Stimulated activated CD4-positive, alpha-beta T cell treated with anti-CD3 and anti-CD28 coated beads, Interleukin-4, amount 100 ng/mL, for 4 hours (primary cell): ENCODE measurements around the gene SLC46A1.
"Not testable (repeated sequence)": the region's sequence is repeated elsewhere in the genome, so short reads cannot be mapped to it uniquely, and the experiment has no call there.

Experiments used
- DNase-seq, 2 experiments: peaks; one replicate each; pipeline ENCODE4 v3.0.0-alpha.2; 2020

The SLC46A1 gene

GRCh38 chr17:28405632-28406472 lies at the start of gene SLC46A1:
Gene SLC46A1, minus strand, starts transcription at chr17:28406212. Its CDS starts 98 bp downstream, at chr17:28406114.
- peak; percentile 48 to 65 for DNase-seq

DNA sequence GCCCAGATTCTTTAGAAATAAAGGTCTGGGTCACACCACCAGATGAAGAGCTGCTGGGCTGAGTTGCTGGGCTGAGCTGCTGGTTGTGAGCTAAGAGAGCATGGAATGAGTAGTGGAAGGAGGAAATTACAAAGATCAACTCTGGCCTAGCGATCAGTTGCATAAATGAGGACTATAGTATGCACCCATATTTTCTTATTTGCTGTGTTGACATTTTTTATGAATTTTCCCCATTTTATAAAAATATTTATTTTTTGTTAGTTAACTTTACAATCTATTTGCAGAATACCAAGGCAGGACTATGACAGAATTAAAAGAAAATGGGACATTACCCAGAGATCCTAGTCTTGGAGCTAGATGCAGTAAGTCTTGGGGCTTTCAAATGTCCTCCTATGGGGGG lies 43.8 kb upstream of the SLC46A1 start:
- DNase-seq = no peak

- DNase-seq = no peak
Observed at GRCh38 chr17:28447396-28447760, 41.4 kb upstream of the SLC46A1 start.

- no peak for DNase-seq
Observed at GRCh38 chr17:28446716-28447395, 40.8 kb upstream of the SLC46A1 start.

GRCh38 chr17:28443901-28444638 lies 38.1 kb upstream of the SLC46A1 start:
- DNase-seq = no peak

GRCh38 chr17:28434326-28434725 lies 28.3 kb upstream of the SLC46A1 start:
- not testable (repeated sequence) for DNase-seq

DNA sequence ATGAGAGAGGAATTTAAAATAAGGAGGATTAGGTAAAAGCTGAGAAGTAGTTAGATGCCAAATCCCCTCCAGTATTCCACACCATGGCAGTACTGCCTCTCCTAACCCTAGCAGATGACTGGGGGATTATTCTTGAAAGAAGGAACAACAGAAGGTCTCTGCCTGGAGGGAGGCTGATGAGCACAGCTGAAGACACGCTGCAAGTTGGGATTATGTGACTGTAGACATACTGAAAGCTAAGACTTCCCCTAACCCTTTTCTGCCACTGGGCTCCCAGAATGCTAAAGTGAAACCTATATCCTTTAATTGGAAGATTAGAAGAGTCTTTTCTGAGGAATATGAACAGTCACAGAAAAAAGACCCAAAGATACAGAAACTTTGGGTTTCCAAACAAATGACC lies 27.7 kb upstream of the SLC46A1 start:
- DNase-seq = no peak

DNA sequence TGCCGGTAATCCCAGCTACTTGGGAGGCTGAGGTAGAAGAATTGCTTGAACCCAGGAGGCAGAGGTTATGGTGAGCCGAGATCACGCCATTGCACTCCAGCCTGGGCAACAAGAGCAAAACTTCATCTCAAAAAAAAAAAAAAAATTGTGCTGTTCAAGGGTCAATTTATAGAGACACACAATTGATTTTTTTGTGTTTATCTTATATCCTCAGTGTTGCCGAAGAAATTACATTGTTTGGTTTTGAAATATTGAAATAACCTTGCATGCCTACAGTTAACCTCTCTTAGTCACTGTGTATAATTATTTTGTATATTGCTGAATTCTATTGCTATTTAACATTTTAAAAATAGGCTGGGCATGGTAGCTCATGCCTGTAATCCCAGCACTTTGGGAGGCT lies 22.0 kb upstream of the SLC46A1 start:
- not testable (repeated sequence) for DNase-seq

DNA sequence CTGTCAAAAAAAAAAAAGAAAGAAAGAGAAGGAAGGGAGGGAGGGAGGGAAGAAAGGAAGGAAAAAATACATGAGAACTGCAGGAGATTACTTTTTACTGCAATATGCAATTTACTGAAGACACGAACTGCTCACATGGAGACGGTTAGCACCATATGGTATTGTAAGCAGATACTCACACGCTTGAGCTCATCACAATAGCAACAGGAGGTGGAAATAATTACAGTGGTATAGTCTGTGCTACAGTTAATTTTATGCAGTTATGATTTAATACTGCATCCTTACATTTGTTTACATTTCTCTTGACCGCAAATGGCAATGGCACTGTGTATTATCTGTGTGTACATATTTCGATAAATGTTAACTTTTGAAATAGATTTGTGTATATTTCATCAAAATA lies 21.4 kb upstream of the SLC46A1 start:
- no peak for DNase-seq

DNA sequence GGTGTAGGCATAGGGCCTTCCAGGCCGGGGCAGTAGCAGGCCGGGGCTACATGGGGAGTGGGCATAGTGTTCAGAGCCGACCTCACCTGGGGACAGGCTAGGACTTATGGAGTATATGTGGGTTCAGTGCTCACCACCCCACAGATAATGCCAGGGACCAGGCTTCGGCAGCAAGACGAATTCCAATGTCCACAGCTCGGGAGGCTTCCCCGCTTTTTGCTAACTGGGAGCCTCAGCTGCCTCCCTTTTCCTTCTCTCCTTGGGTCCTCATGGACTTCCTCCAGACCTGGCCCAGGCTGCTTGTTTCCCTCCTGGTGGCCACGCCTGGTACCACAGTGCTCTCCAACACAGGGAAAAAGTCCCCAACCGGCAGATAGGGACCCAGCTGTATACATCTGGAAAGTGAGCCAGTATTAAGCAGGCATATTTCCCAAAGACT lies 20.1 kb upstream of the SLC46A1 start:
- DNase-seq = no peak

DNA sequence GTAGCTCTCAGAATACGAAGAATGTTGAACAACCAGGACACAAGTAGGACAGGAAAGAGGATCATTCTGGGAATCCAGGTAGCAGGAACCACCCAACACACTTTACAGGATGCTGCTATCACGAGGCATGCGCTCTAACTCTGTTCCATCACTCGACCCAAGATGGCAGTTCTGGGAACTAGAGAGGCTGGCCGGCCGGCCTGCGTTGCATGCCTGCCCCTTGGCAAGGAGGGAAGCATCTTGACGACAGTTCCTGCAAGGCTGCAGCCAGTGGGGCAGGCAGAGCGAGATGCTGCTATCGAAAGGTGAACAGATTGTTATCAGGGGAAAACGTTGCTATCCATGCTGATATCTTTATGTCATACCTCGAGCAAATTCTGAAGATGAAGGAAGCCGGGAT lies 19.2 kb upstream of the SLC46A1 start:
- DNase-seq = no peak

GRCh38 chr17:28421787-28422305 lies 15.8 kb upstream of the SLC46A1 start:
- DNase-seq = no peak

- peak; percentile 27 to 43 for DNase-seq
Observed at GRCh38 chr17:28416703-28417311, 10.8 kb upstream of the SLC46A1 start.

GRCh38 chr17:28415886-28416285 lies 9.9 kb upstream of the SLC46A1 start:
- no peak for DNase-seq

GRCh38 chr17:28413804-28414203 lies 7.8 kb upstream of the SLC46A1 start:
- DNase-seq = no peak

GRCh38 chr17:28412099-28412498 lies 6.1 kb upstream of the SLC46A1 start:
- no peak for DNase-seq

DNA sequence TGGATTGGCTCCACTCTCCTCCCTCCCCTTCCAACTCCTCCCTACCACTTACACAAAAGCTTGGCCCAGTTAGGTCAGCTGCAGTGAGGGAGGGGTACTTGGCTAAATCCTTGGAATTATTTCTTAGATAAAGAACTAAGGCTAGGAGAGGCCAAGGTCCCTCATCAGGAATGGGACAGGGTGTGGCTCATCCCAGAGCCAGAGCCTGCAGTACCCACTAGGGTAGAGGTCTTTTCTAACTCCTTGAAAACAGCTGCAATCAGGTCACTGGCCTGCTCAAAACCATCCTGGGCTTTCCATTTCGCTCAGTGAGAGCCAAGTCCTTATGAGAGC lies 1.9 kb upstream of the SLC46A1 start:
- no peak for DNase-seq

GRCh38 chr17:28407130-28407973 lies 1.3 kb upstream of the SLC46A1 start:
- DNase-seq = no peak

DNA sequence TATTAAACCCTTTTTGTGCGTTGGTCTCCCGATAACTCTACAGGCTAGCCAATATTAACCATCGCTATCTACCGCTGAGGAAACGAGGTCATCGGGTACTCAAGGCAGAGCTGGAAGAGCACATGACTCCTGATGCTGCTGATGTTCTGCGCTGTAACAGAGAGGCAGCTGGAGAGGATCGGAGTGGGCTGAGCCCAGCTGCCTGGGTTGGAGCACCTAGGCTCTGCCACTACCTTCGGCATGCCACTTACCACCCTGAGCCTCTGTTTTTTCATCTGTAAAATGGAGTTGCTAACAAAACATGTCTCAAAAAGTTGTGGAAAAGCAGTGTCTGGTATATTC lies 432 bp upstream of the SLC46A1 start:
- DNase-seq = no peak

GRCh38 chr17:28404812-28405570 lies 1.0 kb downstream of the SLC46A1 start:
- no peak for DNase-seq

DNA sequence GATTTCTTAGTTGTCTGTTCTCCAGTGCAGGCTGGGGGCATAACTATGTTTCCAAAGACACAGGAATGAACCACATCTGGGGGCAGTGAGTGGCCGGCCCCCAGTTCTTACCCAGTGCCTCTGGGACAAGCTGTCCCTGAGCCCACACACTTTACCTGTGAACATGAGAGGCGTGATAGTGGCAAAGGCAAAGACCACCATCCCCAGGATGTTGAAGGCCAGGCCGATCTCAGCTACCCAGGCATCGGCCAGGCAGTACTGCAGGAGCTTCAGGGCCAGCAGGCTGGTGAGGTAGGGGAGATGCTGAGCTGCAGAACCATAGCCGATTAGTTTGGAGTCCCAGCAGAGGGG lies 1.6 kb downstream of the SLC46A1 start:
- no peak for DNase-seq

GRCh38 chr17:28404007-28404406 lies 2.0 kb downstream of the SLC46A1 start:
- no peak for DNase-seq
